ENCODE measurements around the gene GSTA2. TPM values are rescaled to one million over a fixed set of nuclear protein-coding genes. Genes with fewer than 3 reads are reported as not detected.

The GSTA2 gene
- total and polyA plus RNA-seq, 4 donors, result 2.0 to 6.8 (median 3.1) TPM

DNA sequence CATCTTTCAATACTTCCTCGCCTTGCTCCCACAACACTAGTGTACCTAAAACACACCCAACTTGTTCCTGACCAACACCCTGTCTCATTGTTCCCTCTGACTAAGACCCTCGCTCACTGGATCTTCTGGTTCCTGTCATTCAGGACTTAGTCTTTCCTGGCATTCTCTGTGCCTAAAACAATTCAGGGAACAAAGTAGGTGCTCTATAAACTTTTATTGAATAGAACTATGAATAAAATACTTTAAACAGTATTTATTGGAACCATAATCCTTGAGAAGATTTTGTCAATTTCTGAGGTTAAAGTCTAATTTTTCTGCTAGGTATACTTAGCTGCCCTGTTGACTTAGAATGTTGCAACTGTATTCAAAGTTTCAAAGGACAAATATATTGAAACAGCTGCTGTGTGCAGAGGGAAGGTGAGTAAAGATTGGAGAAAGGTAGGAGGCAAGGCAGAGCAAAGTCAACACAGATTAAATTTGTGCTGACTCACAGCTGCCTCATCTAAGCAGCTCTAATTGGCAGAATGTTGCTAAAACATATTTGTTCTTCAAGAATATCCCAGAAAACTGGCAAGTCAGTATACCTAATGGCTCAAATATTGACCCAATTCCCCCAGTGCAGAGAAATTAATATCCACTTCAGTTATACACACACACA is 37.6 kb downstream of the GSTA2 start:
- no peak overlapping the region for H3K9ac ChIP-seq (ENCODE audit: insufficient read depth in 1 of 2, low read length in 2 of 2)
- WGBS, 2 donors, result 63 to 83% methylated on average over 2 of the region's 2 CpGs
- ATAC-seq (ENCODE audit: insufficient read depth, low FRiP score), result peak; percentile 44
- DNase-seq, result peak in 2 of 3 donors; percentile 38 to 59
- no peaks in the 10 kb centered on the region for H3K27me3 ChIP-seq (ENCODE audit: control insufficient read depth in 3 of 3, insufficient read depth in 3 of 3, low read length in 2 of 3)
- H3K9me3 ChIP-seq (ENCODE audit: control insufficient read depth in 4 of 4, insufficient read depth in 3 of 4, low read length in 3 of 4), result no peaks in the 10 kb centered on the region
- no peak overlapping the region for H3K27ac ChIP-seq (ENCODE audit: low read depth in 1 of 2, low read length in 1 of 2)
- TF ChIP-seq, protein P1, sequence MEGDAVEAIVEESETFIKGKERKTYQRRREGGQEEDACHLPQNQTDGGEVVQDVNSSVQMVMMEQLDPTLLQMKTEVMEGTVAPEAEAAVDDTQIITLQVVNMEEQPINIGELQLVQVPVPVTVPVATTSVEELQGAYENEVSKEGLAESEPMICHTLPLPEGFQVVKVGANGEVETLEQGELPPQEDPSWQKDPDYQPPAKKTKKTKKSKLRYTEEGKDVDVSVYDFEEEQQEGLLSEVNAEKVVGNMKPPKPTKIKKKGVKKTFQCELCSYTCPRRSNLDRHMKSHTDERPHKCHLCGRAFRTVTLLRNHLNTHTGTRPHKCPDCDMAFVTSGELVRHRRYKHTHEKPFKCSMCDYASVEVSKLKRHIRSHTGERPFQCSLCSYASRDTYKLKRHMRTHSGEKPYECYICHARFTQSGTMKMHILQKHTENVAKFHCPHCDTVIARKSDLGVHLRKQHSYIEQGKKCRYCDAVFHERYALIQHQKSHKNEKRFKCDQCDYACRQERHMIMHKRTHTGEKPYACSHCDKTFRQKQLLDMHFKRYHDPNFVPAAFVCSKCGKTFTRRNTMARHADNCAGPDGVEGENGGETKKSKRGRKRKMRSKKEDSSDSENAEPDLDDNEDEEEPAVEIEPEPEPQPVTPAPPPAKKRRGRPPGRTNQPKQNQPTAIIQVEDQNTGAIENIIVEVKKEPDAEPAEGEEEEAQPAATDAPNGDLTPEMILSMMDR (IDR thresholded peaks at IDR 0.05; ENCODE audit: control extremely low read depth, extremely low read depth), result no peak
- no peaks in the 10 kb centered on the region for H3K4me1 ChIP-seq (ENCODE audit: control insufficient read depth in 5 of 5, insufficient read depth in 5 of 5, low read length in 5 of 5)
- H3K36me3 ChIP-seq (ENCODE audit: control insufficient read depth in 4 of 4, insufficient read depth in 4 of 4, low read length in 4 of 4), result no peaks in the 10 kb centered on the region
- H3K4me3 ChIP-seq, result no peak overlapping the region

GRCh38 chr6:52725143-52725534 is 38.1 kb downstream of the GSTA2 start:
- TF ChIP-seq, protein P1 (IDR thresholded peaks at IDR 0.05; ENCODE audit: control extremely low read depth, extremely low read depth), result no peak
- Histone ChIP-seq H3K27ac (ENCODE audit: low read depth in 1 of 2, low read length in 1 of 2) (no peak overlapping the region), H3K9me3 (ENCODE audit: control insufficient read depth in 4 of 4, insufficient read depth in 3 of 4, low read length in 3 of 4) (no peaks in the 10 kb centered on the region), H3K4me3 (no peak overlapping the region), H3K27me3 (ENCODE audit: control insufficient read depth in 3 of 3, insufficient read depth in 3 of 3, low read length in 2 of 3) (no peaks in the 10 kb centered on the region), H3K4me1 (ENCODE audit: control insufficient read depth in 5 of 5, insufficient read depth in 5 of 5, low read length in 5 of 5) (no peaks in the 10 kb centered on the region), H3K9ac (ENCODE audit: insufficient read depth in 1 of 2, low read length in 2 of 2) (no peak overlapping the region), H3K36me3 (ENCODE audit: control insufficient read depth in 4 of 4, insufficient read depth in 4 of 4, low read length in 4 of 4) (no peaks in the 10 kb centered on the region)
- DNase-seq (peak in 1 of 3 donors; percentile 13), ATAC-seq (ENCODE audit: insufficient read depth, low FRiP score) (no peak)
- 59 to 73% methylated on average over 3 of the region's 3 CpGs for WGBS, 2 donors

DNA sequence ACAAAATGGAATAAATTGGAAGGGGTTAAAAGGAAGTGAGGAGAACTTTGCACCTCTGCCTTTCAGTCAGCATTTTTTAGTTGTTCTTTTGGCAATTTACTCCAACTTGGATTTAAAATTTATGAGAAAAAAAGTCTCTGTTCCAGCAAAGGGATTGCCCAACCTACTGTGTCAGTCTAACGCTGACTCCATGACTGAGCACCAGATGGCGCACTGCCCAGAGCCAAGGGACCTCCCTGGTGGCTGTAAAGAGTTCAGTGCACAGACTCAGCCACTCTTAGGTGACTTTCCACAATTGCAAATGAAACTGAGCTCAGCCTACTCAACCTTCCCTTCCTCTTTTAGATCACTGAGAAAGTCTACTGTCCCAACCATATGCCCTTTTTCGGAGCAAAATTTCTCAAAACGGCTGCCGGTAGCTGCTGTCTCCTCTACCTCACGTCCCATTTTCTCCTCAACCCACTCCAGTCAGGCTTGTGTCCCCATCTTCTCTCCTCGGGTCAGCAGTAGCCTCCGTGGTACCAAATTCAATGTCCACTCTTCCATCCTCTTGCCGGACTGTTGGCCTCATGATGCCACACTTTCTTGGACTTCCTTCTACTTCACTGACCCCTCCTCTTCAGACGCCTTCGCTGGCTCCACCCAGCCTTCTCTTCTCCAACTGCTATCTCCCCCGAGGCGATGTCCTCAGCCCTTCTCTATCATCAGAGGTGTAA is 38.7 kb downstream of the GSTA2 start:
- DNase-seq (peak; percentile 66 to 80 (median 69)), ATAC-seq (ENCODE audit: insufficient read depth, low FRiP score) (peak; percentile 74)
- Histone ChIP-seq H3K27ac (ENCODE audit: low read depth in 1 of 2, low read length in 1 of 2) (peak overlapping the region in 1 of 2 donors; percentile 5), H3K4me3 (no peak overlapping the region), H3K27me3 (ENCODE audit: control insufficient read depth in 3 of 3, insufficient read depth in 3 of 3, low read length in 2 of 3) (no peaks in the 10 kb centered on the region), H3K9ac (ENCODE audit: insufficient read depth in 1 of 2, low read length in 2 of 2) (no peak overlapping the region), H3K4me1 (ENCODE audit: control insufficient read depth in 5 of 5, insufficient read depth in 5 of 5, low read length in 5 of 5) (no peaks in the 10 kb centered on the region), H3K36me3 (ENCODE audit: control insufficient read depth in 4 of 4, insufficient read depth in 4 of 4, low read length in 4 of 4) (no peaks in the 10 kb centered on the region), H3K9me3 (ENCODE audit: control insufficient read depth in 4 of 4, insufficient read depth in 3 of 4, low read length in 3 of 4) (no peaks in the 10 kb centered on the region)
- TF ChIP-seq, protein P1 (IDR thresholded peaks at IDR 0.05; ENCODE audit: control extremely low read depth, extremely low read depth), result no peak
- WGBS, 2 donors, result 79 to 81% methylated on average over 13 of the region's 13 CpGs
